Smooth muscle cell (in vitro differentiated cells): ENCODE results near the gene SPAG16. TPM values are rescaled to one million over a fixed set of nuclear protein-coding genes. Genes with fewer than 3 reads are reported as not detected.

Source experiments
- DNase-seq: peaks from one replicate; lab custom pipeline; 2025; ENCODE audit not compliant: unreplicated experiment; lab: John Stamatoyannopoulos, UW
- H2AFZ ChIP-seq: fragments of 200-600 bp; sonication (generic); 2 replicates; pipeline ENCODE4 v1.6.0; 2016; ENCODE audit warnings: antibody characterized with exemption, low read depth, mild to moderate bottlenecking
- H3F3A ChIP-seq: fragments of 200-600 bp; sonication (generic); 2 replicates; pipeline ENCODE4 v1.6.0; 2017; ENCODE audit warnings: antibody characterized with exemption, low read depth
- H3K27ac ChIP-seq: fragments of 200-600 bp; sonication (generic); 2 replicates; pipeline ENCODE4 v1.5.1; 2016; ENCODE audit warnings: low read depth, mild to moderate bottlenecking
- H3K27me3 ChIP-seq: fragments of 200-600 bp; sonication (generic); 2 replicates; pipeline ENCODE4 v1.6.1; 2016; ENCODE audit warnings: low read depth, mild to moderate bottlenecking
- H3K36me3 ChIP-seq: fragments of 200-600 bp; sonication (generic); 2 replicates; pipeline ENCODE4 v1.5.1; 2016; ENCODE audit warnings: low read depth
- H3K4me1 ChIP-seq: fragments of 200-600 bp; sonication (generic); 2 replicates; pipeline ENCODE4 v1.5.1; 2016; ENCODE audit warnings: low read depth
- H3K4me2 ChIP-seq: fragments of 200-600 bp; sonication (generic); 2 replicates; pipeline ENCODE4 v1.6.0; 2016; ENCODE audit warnings: mild to moderate bottlenecking
- H3K4me3 ChIP-seq: fragments of 200-600 bp; sonication (generic); 2 replicates; pipeline ENCODE4 v1.5.1; 2016; ENCODE audit warnings: mild to moderate bottlenecking
- H3K79me2 ChIP-seq: fragments of 200-600 bp; sonication (generic); 2 replicates; pipeline ENCODE4 v1.6.0; 2016; ENCODE audit warnings: low read depth, mild to moderate bottlenecking
- H3K9ac ChIP-seq: fragments of 200-600 bp; sonication (generic); 2 replicates; pipeline ENCODE4 v1.6.0; 2016; ENCODE audit warnings: low read depth
- H3K9me3 ChIP-seq: fragments of 200-600 bp; sonication (generic); replicated peaks from 2 replicates; pipeline ENCODE4 v1.5.1; 2016; ENCODE audit warnings: low read depth
- H4K20me1 ChIP-seq: fragments of 200-600 bp; sonication (generic); 2 replicates; pipeline ENCODE4 v1.6.0; 2016; ENCODE audit warnings: low read depth
- WGBS: methylation state at CpG from one replicate; pipeline ENCODE4 v1.1.7; 2016; ENCODE audit warnings: low lambda C conversion rate; 5-methylcytosine and 5-hydroxymethylcytosine counted together
- polyA plus RNA-seq: library from polyadenylated mRNA; unstranded; fragments of >200 nt; fragmentation: Nextera tagmentation; extraction: Ambion mirVana; gene quantifications from 2 replicates; pipeline ENCODE4 v1.2.1, GENCODE V29; 2016
- total RNA-seq: library from RNA; depleted of rRNA; stranded (reverse); fragments of >200 nt; gene quantifications from 2 replicates; pipeline ENCODE4 v1.2.3, GENCODE V29; 2014
- TF ChIP-seq, protein P1 (sequence below): fragments of 200-600 bp; sonication (generic); IDR thresholded peaks from 2 replicates; pipeline ENCODE4 v1.5.1; 2017; ENCODE audit warnings: borderline replicate concordance, mild to moderate bottlenecking, antibody characterized with exemption; ENCODE audit not compliant: insufficient read depth, poor library complexity, severe bottlenecking

The SPAG16 gene
- total and polyA plus RNA-seq, 2 experiments from 2014 or later: 32.1 to 40.6 TPM

DNA sequence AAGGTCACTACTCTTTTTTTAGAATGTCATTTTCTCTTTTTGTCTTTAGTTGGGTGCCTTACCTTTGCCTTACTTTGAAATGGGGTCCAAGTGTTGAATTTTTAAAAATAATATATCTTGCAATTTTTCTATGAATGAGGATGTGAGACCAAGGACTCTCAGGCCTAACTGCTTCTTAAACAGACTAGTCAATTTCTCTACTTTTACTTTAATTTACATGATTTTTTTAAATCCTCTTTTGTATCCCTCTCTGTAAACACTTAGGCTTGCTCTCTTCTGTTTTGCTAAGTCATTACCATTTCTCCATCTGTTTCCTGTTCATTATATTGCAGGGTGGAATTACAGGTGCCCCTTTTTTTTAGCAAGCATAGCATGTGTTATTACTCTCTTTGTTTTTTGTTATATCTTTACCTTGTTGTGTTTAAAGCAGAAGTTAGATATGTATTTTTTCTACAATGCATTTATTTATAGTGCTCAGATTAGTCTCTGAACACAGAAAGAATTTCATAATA, 261.8 kb downstream of the SPAG16 start:
- no peaks in the 10 kb centered on the region for H3K27me3 ChIP-seq
- no peak overlapping the region for H3K4me3 ChIP-seq
- no peak overlapping the region for H3K4me2 ChIP-seq
- TF ChIP-seq, protein P1, sequence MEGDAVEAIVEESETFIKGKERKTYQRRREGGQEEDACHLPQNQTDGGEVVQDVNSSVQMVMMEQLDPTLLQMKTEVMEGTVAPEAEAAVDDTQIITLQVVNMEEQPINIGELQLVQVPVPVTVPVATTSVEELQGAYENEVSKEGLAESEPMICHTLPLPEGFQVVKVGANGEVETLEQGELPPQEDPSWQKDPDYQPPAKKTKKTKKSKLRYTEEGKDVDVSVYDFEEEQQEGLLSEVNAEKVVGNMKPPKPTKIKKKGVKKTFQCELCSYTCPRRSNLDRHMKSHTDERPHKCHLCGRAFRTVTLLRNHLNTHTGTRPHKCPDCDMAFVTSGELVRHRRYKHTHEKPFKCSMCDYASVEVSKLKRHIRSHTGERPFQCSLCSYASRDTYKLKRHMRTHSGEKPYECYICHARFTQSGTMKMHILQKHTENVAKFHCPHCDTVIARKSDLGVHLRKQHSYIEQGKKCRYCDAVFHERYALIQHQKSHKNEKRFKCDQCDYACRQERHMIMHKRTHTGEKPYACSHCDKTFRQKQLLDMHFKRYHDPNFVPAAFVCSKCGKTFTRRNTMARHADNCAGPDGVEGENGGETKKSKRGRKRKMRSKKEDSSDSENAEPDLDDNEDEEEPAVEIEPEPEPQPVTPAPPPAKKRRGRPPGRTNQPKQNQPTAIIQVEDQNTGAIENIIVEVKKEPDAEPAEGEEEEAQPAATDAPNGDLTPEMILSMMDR: no peak
- H3F3A ChIP-seq: no peaks in the 10 kb centered on the region
- no peak overlapping the region for H3K9ac ChIP-seq
- H3K9me3 ChIP-seq: no peaks in the 10 kb centered on the region
- H3K79me2 ChIP-seq: no peaks in the 10 kb centered on the region
- H3K4me1 ChIP-seq: no peaks in the 10 kb centered on the region
- no peak overlapping the region for H2AFZ ChIP-seq
- H4K20me1 ChIP-seq: no peaks in the 10 kb centered on the region
- H3K27ac ChIP-seq: no peak overlapping the region
- no peaks in the 10 kb centered on the region for H3K36me3 ChIP-seq
- DNase-seq: no peak

GRCh38 chr2:213551526-213551925, 267.3 kb downstream of the SPAG16 start:
- Histone ChIP-seq H3K9me3 (no peaks in the 10 kb centered on the region), H3K27me3 (no peaks in the 10 kb centered on the region), H3K4me1 (no peaks in the 10 kb centered on the region), H3K27ac (no peak overlapping the region), H2AFZ (no peak overlapping the region), H3K9ac (no peak overlapping the region), H3F3A (no peaks in the 10 kb centered on the region), H3K36me3 (no peaks in the 10 kb centered on the region), H3K4me3 (no peak overlapping the region), H3K4me2 (no peak overlapping the region), H3K79me2 (no peaks in the 10 kb centered on the region), H4K20me1 (no peaks in the 10 kb centered on the region)
- TF ChIP-seq, protein P1: no peak
- 77% methylated on average over 1 of the region's 1 CpG for WGBS
- no peak for DNase-seq

DNA sequence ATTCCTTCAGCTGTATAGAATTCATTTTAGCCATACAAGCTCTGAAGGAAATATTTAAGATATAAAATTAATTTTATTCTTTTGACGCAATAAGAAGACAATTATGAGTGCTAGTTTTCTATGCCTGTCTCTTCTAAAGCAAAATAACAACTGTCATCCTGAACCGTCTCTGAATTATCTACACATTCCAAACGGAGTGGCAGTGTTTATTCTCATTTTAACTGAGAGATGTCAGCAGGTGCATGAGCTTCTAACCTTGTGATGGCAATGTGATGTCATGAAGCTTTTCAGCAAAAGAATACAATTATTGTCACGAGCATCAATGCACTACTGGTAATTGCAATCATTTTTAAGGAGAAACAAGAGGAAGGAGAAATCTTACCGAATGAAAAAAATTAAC, 274.8 kb downstream of the SPAG16 start:
- Histone ChIP-seq H2AFZ (no peak overlapping the region), H3K9me3 (no peaks in the 10 kb centered on the region), H3F3A (no peaks in the 10 kb centered on the region), H3K9ac (no peak overlapping the region), H3K79me2 (no peaks in the 10 kb centered on the region), H3K4me3 (no peak overlapping the region), H3K4me1 (no peaks in the 10 kb centered on the region), H3K27me3 (no peaks in the 10 kb centered on the region), H3K4me2 (no peak overlapping the region), H4K20me1 (no peaks in the 10 kb centered on the region), H3K36me3 (no peaks in the 10 kb centered on the region), H3K27ac (no peak overlapping the region)
- TF ChIP-seq, protein P1: no peak
- 80% methylated on average over 5 of the region's 5 CpGs for WGBS
- no peak for DNase-seq

- TF ChIP-seq, protein P1: no peak
- H3K9ac ChIP-seq: no peak overlapping the region
- no peak for DNase-seq
- H3K36me3 ChIP-seq: no peaks in the 10 kb centered on the region
- no peak overlapping the region for H3K4me2 ChIP-seq
- no peaks in the 10 kb centered on the region for H3K4me1 ChIP-seq
- no peak overlapping the region for H3K27ac ChIP-seq
- WGBS: 92% methylated on average over 3 of the region's 3 CpGs
- no peaks in the 10 kb centered on the region for H3F3A ChIP-seq
- H3K4me3 ChIP-seq: no peak overlapping the region
- H4K20me1 ChIP-seq: no peaks in the 10 kb centered on the region
- no peaks in the 10 kb centered on the region for H3K9me3 ChIP-seq
- no peaks in the 10 kb centered on the region for H3K79me2 ChIP-seq
- no peaks in the 10 kb centered on the region for H3K27me3 ChIP-seq
- no peak overlapping the region for H2AFZ ChIP-seq
Observed at GRCh38 chr2:213561759-213562158, 277.5 kb downstream of the SPAG16 start.
